ENCODE measurements around the gene FNDC8.
"Not testable (repeated sequence)": the region's sequence is repeated elsewhere in the genome, so short reads cannot be mapped to it uniquely, and the experiment has no call there.

FNDC8 gene

DNA sequence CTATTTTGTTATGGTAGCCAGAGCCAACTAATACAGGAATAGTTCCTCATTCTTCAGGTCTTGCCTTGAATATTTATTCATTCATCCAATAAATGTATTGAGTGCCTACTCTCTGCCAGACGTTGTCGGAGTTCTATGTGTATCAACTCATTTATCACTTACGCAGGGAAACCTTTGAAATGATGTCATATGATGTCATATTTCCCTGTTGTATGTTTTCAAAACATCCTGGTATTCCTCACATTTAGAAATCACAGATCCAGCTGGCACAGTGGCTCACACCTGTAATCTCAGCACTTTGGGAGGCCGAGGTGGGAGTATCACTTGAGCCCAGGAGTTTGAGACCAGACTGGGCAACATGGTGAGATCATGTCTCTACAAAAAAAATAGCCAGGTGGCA lies 23.4 kb downstream of the FNDC8 start:
- no peak for DNase-seq (ENCODE audit: low spot score)

GRCh38 chr17:35146214-35146833 lies 24.9 kb downstream of the FNDC8 start:
- no peak for DNase-seq (ENCODE audit: low spot score)

DNA sequence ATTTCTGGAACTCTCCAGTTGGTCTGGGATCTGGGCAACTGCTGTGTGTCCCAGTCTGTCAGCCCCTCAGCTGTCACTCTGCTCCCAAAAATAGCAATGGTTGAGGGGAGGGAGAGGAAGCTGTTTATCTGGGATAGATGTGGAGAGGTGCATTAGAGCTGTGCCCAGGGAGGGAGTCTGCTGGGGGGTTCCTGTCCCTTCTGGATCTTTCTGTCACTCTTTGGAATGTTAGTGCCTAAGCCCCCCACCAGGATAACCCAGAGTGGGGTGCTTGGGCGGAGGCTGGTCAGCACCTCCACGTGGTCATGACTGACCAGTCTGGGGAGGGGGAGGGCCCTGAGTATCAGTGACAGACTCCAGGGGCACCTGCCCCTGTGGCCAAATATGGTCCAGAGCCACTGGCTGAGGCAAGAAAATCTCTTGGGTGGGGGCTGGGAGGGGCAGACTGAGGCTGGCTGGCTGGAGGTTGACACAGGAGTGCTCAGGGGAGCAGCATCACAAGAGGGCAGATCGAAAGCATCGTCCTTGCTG lies 26.0 kb downstream of the FNDC8 start, which contains the start of gene UNC45B:
Gene UNC45B (plus strand): TSS at position 443 of the 531 bp plus-strand sequence. CDS start 447 bp downstream, outside the sequence.
- no peak for DNase-seq (ENCODE audit: low spot score)

DNA sequence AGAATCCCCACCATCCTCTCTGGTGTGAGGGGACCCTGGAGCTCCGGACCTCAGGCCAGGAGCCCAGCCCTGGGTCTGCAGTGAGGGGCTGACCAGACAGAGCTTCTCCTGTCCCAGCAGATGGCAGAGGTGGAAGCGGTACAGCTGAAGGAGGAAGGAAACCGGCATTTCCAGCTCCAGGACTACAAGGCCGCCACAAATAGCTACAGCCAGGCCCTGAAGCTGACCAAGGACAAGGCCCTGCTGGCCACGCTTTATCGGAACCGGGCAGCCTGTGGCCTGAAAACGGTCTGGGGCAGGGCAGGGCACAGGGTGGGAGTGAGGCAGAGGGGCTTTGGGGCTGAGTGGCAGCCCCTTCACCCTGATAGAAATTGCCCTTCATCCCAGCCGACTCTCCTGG lies 26.7 kb downstream of the FNDC8 start:
- DNase-seq (ENCODE audit: low spot score), result no peak

DNA sequence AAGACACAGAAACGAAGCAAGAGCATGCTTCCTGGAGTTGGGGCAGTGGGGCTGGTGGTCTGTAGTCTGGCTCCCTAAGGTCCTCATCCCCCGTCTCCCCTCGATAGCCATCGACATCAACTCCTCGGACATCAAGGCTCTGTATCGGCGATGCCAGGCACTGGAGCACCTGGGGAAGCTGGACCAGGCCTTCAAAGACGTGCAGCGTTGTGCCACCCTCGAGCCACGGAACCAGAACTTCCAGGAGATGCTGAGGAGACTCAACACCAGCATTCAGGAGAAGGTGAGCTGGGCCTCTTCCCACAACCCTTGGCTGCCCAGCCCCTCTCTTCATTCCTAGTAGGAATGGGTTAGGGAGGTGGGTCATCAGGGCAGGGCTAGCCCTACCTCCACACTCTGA lies 28.5 kb downstream of the FNDC8 start:
- DNase-seq (ENCODE audit: low spot score), result no peak

GRCh38 chr17:35151080-35151479 lies 29.7 kb downstream of the FNDC8 start:
- DNase-seq (ENCODE audit: low spot score), result not testable (repeated sequence)

DNA sequence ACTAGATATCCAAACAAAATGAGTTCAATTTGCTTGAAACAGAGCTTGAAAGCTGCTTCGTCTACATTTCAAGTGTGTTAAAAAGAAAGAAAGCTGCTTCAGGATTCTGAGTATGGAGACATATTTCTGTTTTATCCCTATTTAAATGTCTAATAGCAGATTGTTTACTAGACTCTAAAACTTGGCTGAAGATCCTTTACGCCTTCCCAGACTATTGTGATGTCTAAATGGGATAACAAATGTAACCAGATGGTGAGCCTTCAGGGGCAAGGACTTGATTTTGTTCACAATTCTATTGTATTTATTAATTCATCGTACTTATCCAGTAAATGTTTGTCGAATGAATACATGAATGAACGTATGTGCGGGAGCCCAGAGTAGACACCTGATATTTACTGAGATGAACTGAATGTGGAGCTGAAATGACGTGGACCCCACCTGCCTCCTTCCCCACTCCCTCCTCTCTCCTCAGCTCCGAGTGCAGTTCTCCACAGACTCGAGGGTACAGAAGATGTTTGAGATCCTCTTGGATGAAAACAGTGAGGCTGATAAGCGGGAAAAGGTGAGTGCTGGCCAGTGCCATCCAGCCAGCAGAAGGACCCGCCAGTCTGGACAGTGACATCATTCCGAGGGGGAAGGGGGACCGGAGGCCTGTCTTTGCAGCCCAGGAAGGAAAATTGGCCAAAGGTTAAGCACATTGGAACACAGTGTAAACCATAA lies 31.2 kb downstream of the FNDC8 start:
- no peak for DNase-seq (ENCODE audit: low spot score)

- no peak for DNase-seq (ENCODE audit: low spot score)
Observed at GRCh38 chr17:35154196-35155165, 33.1 kb downstream of the FNDC8 start.

DNA sequence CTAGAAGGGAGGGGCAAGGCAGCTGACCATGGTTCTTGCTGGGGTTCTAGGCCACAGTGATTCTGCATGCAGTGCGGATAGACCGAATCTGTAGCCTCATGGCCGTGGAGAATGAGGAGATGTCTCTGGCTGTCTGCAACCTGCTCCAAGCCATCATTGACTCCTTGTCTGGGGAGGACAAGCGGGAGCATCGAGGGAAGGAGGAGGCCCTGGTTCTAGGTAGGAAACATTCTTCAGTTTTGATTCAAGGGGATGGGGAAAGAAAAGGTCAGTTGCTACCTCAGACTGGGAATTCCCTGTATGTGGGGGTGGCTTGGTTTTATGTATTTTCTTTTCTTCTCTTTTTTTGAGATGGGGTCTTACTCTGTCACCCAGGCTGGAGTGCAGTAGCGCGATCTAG lies 33.8 kb downstream of the FNDC8 start:
- DNase-seq (ENCODE audit: low spot score), result no peak

DNA sequence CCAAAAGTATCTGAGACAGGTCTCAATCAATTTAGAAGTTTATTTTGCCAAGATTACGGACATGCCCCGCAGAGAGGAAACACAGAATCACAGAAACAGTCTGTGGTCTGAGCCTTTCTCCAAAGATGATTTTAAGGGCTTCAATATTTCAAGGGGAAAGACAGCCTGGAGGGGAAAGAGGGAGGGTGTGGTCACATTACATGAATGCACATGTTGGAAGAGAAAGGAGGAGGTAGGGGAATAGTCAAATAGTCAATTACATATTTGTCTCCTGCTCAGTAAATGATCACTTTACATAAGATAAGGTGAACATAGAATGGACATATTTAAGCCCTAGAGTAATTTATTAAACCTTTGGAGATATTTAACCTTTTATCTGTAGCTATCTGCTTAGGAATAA lies 38.5 kb downstream of the FNDC8 start:
- DNase-seq (ENCODE audit: low spot score), result no peak

DNA sequence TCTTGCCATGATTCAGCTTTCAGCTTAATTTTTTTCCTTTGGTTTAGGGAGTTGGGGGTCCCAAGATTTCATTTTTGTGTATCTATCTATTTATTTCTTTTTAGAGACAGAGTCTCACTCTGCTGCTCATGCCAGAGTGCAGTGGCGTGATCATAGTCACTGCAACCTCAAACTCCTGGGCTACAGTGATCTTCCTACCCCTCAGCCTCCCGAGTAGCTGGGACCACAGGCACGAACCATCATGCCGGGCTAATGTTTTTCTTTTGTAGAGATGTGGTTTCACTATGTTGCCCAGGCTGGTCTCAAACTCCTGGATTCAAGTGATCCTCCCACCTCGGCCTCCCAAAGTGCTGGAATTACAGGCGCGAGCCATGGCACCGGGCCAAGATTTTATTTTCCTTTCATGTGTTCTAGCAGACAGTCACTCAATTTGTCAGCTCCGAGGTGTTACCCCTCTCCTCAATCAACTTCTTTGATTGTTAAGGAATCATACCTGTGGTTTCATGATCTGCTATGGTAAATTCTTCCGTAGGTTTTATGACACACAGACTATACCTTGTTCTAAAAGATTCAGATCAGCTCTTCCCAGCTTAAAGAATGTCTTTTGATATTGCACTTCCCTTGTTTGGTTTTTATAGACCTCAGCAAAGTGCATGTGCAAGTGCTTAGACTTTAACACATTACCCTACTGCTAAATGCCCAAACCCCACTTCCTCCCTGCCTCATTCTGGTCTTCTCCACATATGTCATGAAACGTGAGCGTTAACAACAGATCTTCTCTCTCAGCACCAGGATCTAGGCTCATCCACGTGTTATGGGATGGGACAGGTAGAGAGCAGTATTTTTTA lies 39.2 kb downstream of the FNDC8 start:
- DNase-seq (ENCODE audit: low spot score), result no peak

DNA sequence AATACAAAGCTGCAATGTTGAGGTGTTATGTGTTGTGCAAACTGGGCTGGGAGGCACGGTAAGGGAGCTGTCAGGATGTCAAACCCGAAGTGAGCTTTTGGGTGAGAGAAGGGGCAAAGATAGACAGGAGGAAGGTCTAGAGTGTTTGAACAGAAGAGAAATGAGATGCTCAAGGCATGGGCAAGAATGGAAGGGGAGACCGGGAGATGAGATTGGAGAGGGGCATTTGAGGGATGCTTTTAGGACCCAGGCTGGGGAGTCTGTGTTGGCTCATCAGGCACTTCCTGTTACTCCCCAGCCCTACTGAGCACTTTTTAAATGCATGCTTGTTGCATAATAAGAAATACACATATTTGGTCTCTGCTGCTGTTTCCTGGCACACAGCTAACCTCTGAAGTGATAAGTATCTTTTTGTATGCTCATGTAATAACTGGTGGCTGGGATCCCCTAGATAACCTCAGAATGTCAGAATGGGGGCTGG lies 39.9 kb downstream of the FNDC8 start:
- DNase-seq (ENCODE audit: low spot score), result no peak

DNA sequence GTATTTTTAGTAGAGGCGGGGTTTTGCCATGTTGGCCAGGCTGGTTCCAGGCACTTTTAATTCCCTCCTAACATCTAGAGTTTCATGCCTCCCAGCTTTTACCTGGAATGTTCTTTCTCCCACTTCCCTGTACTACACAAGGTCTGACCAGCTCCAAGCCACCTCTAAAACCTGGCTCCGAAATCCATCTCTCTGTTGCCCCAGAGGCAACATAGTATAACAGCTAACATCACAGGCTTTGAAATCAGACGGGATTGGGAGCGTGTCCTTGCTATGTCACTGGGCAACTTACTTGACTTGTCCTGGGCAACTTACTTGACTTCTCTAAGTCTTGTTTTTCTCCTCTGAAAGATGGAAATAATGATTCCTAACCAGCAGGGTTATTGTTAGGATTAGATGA lies 41.3 kb downstream of the FNDC8 start:
- no peak for DNase-seq (ENCODE audit: low spot score)

- no peak for DNase-seq (ENCODE audit: low spot score)
Observed at GRCh38 chr17:35163886-35164285, 42.5 kb downstream of the FNDC8 start.

DNA sequence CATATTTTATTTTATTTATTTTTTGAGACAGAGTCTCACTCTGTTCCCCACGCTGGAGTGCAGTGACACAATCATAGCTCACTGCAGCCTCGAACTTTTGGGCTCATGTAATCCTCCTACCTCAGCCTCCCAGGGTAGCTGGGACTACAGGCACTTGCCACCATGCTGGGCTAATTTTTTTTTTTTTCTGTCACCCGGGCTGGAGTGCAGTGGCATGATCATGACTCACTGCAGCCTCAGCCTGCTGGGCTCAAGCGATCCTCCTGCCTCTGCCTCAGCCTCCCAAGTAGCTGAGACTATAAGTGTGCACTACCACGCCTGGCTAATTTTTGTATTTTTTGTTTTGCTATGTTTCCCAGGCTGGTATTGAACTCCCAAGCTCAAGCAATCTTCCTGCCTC lies 43.3 kb downstream of the FNDC8 start:
- no peak for DNase-seq (ENCODE audit: low spot score)

DNA sequence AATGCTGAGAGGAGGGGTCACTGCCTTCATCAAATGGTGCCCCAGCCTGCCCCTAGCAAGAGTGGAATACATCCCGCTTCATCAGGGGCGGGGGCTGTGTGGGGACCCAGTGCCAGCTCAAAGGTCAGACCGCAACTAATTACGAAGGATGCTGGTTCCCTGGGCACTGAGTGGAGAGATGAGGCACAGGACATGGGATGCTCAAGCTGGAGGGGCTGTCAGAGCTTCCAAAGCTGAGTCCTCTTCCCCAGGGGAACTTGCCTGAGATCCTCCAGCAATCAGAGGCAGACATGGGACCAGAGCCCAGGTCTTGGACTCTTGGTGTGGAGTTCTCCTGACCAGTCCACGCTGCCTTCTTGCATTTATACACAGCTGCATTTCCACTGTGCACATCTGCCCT lies 45.1 kb downstream of the FNDC8 start:
- no peak for DNase-seq (ENCODE audit: low spot score)

GRCh38 chr17:35167046-35167445 lies 45.6 kb downstream of the FNDC8 start:
- DNase-seq (ENCODE audit: low spot score), result no peak

DNA sequence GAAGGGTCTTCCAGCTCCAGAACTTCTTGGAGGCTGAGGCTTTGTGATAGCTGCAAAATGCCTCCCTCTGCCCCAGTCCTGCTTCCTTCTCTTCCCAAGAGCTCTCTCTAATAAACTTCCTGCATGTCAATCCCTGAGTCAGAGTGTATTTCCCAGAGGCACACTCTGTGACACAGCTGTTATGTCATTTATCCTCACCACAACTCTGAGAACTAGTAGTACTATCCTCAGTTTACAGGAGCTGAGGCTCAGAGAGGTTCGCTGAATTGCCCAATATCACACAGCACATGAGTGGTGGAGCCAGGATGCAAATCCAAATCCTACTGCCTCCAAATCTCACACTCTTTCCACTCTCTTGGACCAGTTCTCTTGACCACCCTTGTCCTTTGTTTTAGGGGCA lies 46.3 kb downstream of the FNDC8 start:
- no peak for DNase-seq (ENCODE audit: low spot score)

DNA sequence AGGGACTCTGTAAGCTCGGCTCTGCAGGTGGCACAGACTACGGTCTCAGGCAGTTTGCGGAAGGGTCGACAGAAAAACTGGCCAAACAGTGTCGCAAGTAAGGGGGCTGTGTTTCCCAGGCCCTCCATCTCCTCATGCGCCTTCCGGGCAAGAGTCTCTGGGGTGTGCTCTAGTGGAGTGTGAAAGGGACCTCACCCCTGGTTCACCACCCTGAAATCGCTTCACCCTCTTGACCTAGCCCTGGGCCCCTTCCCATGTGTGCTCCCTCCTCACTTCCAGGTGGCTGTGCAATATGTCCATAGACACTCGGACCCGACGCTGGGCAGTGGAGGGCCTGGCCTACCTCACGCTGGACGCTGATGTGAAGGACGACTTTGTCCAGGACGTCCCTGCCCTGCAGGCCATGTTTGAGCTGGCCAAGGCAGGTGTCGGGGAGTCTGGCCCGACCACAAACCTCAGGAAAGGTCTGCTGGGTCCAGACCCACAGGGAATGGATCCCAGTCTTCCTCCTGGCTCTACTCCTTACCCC lies 48.5 kb downstream of the FNDC8 start:
- DNase-seq (ENCODE audit: low spot score), result no peak

GRCh38 chr17:35170968-35171771 lies 49.8 kb downstream of the FNDC8 start:
- peak; percentile 79 for DNase-seq (ENCODE audit: low spot score)
